HG02623 (cell line): ENCODE data around the gene ADGRD1.
"Not testable (repeated sequence)": the region's sequence is repeated elsewhere in the genome, so short reads cannot be mapped to it uniquely, and the experiment has no call there.

Experiments
- ATAC-seq: cut with Tn5 transposase; IDR thresholded peaks from one replicate; pipeline ENCODE4 v1.9.1; 2021; ENCODE audit warnings: moderate library complexity; ENCODE audit not compliant: unreplicated experiment

ADGRD1 gene

GRCh38 chr12:130983328-130984017 lies 29.8 kb downstream of the ADGRD1 start:
- ATAC-seq, result no peak

GRCh38 chr12:130984183-130985058 lies 30.7 kb downstream of the ADGRD1 start:
- no peak for ATAC-seq

- ATAC-seq, result no peak
Measured at GRCh38 chr12:130987151-130987931, 33.6 kb downstream of the ADGRD1 start.

DNA sequence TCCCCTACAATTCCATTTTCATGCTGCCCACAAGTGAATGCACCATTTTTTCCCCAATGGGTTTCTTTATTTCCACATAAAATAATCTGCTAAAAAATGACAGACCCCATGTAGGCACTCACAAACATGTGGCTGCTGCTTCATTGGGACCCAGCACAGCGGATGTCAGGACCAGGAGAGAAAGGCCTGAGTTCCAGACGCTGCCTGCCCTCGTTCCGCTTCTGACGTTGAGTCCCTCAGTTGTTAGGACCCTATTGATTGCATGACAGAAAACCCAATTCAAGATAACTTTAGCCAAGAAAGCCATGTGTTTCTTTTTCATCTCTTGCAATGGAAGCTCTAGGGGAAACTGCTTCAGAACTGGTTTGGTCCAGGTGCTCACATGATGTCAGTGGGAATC lies 34.6 kb downstream of the ADGRD1 start:
- no peak for ATAC-seq

DNA sequence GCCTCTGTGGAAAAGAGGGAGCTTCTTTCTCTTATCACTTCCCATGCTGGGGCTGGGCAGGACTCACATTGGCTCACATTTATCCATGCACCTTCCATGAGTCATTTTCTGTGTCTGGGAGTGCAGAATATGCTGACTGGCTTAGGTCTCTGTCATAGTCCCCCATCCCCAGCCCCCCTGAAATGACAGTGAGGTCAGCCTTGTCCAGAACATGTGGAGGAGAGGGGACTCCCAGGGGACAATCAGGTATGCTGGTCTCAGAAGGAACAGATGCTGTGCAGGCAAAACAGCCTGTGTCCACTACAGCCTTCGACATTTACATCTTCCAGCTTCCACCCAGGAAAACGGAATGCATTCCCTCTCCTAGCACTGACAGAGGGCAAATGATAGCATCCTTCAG lies 35.0 kb downstream of the ADGRD1 start:
- no peak for ATAC-seq

- no peak for ATAC-seq
Measured at GRCh38 chr12:130989391-130989790, 35.7 kb downstream of the ADGRD1 start.

- ATAC-seq, result no peak
Measured at GRCh38 chr12:130990034-130990433, 36.3 kb downstream of the ADGRD1 start.

GRCh38 chr12:130992448-130992847 lies 38.7 kb downstream of the ADGRD1 start:
- no peak for ATAC-seq

DNA sequence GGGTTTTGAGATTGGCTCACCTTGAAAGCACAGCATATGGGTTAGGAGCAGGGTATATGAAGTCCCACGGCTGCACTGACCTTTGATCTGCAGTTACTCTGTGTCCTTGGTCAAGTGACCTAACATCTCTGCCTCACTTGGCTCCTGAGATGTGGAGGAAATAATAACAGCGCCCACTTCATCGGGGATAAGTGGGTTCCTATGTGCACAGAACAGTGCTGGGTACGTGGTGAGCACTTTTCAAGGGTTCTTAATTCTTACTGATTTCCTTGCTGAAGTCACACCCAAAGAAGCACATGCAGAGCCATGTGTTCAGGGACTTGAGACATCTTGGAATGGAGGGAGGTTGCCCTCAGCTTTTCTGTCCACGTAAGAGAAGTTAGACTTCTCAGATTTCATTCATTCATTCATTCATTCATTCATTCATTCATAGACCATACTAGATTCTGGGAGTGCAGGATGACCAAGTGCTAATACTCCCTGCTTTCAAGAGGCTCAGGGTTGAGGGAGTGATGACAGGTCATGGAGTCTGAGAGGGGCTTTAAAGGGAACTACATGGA lies 39.4 kb downstream of the ADGRD1 start:
- no peak for ATAC-seq

GRCh38 chr12:130993759-130994670 lies 40.3 kb downstream of the ADGRD1 start:
- ATAC-seq, result no peak

- ATAC-seq, result no peak
Measured at GRCh38 chr12:130994821-130995375, 41.2 kb downstream of the ADGRD1 start.

- not testable (repeated sequence) for ATAC-seq
Measured at GRCh38 chr12:130995386-130995969, 41.8 kb downstream of the ADGRD1 start.

DNA sequence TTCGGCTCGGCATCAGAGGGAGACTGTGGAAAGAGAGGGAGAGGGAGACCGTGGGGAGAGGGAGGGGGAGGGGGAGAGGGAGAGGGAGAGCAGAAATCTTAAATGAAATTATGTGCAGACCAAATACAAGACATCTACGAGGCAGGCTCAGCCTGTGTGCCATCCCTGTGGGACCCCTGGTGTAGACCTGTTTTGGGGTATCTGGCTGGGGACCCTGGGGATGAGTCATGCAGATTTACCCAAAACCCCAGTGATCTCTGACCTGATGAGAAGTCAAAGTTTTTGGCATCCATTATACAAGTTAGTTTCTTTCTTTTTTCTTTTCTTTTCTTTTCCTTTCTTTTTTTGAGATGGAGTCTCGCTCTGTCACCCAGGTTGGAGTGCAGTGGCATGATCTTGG lies 44.4 kb downstream of the ADGRD1 start:
- no peak for ATAC-seq

GRCh38 chr12:131000000-131000486 lies 46.3 kb downstream of the ADGRD1 start:
- ATAC-seq, result no peak

DNA sequence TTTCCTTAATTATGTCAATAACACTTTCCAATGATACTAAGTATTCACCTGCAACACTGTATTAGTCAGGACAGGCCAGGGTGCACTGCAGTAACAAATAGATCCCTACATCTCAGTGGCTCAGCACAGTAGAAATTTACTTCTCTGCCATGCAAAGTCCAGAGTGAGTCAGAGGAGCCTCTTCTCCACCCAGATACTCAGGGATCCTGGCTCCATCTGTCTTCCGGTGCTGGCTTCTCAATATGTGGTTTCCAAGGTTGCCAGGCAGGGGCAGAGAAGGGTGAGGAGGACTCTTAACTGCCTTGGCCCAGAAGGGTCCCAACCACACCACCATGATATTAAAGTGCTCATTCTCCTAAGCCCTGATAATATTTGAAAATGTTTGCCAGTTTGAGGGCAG lies 47.8 kb downstream of the ADGRD1 start:
- ATAC-seq, result no peak

GRCh38 chr12:131002216-131002631 lies 48.5 kb downstream of the ADGRD1 start:
- ATAC-seq, result no peak

DNA sequence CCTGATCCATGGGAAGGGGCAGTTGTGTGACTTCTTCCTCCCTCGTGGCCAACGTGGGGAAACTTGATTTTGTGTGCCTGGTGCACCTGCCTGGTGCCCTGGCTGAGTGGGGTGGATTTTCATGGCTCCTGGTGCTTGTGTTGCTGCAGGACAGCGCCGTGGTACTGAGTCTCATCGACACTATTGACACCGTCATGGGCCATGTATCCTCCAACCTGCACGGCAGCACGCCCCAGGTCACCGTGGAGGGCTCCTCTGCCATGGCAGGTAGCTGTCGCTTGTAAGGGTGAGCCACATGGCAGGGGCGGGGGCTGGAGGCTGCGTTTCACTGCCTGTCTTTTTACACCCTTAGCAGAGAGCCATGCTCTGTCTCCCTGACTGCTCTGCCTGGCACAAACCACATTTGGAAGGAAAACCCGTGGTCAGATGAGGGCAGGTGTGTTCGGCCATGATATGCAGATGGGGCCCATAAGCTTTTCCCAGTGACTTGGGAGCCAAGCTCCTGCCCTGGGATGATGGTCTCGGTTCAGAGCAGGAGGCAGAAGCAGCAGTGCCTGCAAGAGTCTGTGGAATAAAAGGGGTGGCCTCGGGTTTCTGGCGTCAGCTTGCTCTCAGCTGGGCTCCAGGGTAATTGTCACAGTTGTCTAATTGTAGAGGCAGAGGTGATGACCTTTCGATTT lies 49.5 kb downstream of the ADGRD1 start:
- ATAC-seq, result no peak

DNA sequence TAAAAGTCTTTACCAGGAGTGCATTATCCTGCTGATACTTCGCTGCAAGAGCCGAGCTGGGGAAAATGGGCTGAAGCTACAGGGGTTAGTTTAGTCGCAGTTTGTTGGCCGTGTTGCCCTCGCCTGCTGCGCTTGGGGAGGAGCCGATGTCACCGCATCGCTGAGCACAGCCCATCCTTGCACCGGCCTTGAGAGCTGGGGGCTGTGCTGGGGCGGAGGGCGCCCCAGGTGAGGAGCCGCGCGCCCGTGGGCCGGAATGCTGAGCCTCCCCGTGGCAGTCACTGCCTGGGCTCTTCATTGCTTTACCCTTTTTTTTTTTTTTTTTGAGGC lies 50.0 kb downstream of the ADGRD1 start:
- ATAC-seq, result no peak

DNA sequence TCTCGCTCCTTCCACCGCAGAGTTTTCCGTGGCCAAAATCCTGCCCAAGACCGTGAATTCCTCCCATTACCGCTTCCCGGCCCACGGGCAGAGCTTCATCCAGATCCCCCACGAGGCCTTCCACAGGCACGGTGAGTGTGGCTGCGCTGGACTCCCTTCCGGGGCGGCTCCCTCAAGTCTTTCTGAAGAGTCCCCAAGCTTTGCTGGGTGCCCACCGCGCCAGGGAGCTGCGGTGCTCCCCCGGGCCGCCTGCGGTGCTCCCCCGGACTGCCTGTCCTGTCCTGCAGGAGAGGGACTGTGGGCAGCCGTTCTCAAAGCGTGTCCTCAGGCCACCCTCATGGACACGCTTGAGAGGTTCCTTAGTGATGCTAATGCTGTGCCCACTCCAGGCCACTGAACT lies 50.5 kb downstream of the ADGRD1 start:
- ATAC-seq, result no peak
